ENCODE measurements around the gene AGPS. TPM values are rescaled to one million over a fixed set of nuclear protein-coding genes. Genes with fewer than 3 reads are reported as not detected.
"Not testable (repeated sequence)": the region's sequence is repeated elsewhere in the genome, so short reads cannot be mapped to it uniquely, and the experiment has no call there.

AGPS gene
- polyA plus RNA-seq, 10 donors, result 22.2 to 32.0 (median 26.6) TPM

DNA sequence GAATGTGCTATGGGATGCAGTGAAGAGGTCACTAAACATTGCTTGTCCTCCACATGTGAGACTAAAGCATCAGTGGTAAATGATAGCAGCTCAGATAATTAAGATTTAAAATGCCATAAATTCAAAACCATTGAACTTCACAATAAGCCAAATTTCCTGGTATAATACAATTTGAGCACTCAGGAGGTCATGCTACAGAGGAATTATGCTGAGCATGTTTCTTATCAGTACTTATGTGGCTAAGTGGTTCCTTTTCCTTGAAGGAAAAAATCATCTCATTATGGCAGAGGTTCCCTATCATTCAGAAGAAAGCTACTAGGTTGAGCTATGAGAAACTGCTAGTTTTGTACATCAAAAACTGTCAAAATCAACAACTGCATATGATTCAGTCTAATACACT, 156.6 kb downstream of the AGPS start:
- no peak for DNase-seq

DNA sequence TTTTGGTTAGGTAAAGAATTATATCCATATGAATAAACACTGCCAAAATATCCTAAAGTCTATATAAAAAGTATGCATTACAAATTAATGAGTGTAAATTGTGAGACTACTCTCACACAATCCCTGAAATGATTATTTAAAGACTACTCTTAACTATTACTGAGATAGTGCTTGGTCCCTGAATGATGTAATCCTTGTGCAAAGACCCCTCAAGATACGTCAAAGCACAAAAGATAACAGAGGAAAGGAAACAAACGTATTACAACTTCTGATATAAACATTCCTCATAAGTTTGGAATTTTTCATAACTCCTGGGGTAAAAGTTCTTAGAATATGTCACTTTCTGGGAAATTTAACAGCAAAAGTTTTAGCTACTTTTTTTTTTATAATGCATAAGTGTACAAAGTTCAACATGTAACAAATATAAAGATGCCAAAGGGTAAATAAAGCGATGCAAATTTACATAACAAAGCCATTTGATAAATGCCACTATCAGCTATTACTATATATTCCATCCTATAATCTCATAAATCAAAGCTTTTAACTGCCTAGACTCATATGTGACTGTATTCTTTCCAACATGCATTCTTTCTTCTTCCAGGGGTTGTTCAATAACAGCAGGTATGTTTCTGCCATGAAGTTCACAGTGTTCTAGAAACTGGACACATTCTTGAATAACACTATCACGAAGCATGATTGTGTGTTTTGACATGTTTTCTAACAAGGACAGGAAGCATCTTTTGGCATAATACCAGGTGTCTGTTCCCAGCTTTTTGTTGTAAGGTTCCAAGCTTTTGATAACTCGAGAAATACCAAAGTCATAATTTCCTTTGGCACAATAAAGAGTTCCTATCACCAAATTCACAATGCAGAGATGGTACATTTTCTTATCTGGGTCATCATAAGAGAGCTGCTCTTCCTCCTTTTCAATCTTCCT, 158.0 kb downstream of the AGPS start:
- DNase-seq, result no peak

DNA sequence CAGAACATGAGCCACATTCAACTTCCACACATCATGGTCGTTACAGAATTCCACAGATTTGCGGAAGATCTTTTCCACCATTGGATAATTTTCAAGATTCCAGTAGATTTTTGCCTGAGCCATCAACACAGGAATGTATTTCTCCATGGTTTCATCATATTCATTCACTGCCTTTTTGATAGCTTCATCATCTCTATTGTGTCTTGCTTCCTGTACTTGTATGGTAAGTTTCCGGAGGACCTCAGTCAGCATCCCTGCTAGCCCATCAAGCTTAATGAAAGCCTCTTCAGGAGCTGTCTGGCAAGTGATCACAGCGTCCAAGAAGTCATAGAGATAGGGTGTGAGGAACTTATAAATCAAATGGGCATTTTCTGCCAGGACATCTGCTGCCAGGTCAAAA, 158.8 kb downstream of the AGPS start:
- not testable (repeated sequence) for DNase-seq

DNA sequence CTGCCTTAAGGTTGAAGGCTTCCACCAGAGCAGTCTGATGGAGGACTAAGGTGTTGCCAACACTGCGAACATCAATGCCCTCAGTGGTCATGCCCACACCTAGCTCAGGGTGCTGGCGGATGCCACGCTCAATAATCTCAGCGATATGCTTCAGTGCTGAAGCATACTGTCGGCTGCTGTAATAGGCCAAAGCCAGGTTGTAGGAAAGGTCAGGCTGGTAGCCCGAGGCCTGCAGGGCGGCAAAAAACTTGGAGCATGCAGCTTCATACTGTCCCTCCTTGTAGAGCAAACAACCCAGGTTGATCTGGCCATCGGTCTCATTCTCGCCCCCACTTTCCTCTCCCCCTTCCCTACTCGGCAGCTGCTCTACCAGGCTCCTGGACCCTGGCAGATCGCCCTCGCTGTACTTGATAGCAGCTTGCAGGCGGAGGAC, 159.4 kb downstream of the AGPS start:
- peak in 2 of 3 donors; percentile 57 to 72 for DNase-seq

DNA sequence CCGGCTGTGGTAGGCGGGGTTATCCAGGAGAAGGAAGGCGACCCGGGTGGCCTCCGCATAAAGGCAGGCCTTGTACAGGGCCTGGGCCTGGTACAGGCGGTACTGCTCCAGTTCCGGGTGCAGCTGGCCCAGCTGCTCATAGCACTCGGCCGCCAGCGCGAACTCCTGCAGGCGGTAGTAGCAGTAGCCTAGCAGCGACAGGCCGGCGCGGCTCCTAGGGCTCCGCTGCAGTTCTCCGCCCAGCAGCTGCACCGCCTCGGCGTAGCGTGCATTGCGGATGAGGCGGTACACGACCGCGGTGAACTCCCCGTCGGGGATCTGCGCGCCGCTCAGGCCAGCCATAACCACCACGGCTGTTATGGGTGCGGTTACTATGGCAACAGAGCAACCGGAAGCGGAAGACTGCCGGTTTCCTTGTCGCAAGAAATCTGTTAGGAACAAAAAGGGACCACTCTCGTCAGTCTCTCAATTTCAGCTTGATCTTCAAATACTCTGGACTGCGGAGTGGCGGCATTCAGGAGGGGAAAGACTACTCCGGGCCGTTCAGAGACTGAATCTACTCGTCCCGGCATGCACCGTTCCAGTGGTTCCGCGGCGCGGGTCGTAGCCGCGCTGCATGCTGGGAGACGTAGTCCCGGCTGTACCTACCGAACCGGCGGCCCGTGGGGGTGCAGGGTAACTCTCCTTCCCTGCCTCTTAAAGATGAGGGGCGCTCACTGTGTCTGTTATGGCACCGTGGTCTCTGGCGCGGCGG, 160.0 kb downstream of the AGPS start:
- DNase-seq, result peak; percentile 89 to 98 (median 94)

DNA sequence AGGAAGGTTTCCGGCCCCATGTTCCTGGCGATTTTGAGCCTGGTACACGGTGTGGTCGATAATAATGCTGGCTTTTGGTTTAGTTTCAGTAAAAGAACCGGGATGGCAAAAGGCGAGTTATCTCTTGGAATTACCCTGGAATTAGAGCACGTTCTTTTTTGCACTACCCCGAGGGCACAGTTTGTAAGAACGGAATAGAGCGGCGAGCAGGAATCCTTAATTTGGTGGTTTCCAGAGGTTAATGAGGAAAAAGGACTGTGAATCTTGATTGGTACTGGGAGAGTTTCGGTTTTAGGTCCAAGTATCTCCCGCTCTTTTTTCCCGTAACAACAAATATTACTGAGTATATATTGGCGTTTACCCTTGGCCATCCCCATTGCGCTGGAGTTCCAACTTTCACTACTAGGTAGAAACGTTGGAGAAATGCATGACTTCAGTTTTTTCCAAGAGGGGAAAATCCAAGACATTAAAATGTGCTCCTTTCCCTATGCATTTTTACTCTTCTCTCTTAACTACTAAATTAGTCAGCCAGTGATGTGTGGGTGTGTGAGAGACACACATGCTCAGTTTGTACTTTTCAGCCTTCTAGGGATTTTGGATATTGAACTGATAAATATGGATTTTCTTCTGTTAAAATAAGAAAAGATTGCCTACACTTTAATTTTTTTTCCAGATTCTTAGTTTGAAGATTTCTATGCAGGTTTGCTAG, 160.8 kb downstream of the AGPS start:
- DNase-seq, result peak in 2 of 3 donors; percentile 21 to 66

DNA sequence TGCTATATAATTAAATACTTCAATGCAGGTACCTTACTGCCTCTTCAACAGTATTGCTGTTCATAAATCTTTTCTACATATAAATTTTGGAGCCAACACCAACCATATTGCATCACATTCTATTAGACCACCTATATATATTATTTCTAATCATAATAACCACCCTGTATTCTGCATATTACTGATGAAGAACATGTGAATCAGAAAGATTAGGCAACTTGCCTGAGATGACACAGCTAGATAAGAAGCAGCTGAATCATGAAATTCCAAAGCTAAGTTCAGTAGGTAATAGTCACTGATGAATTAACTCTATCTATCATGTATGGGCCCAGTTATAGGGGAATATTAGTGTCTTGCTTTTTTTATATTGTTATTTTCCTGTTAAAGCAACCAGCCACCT, 161.8 kb downstream of the AGPS start:
- DNase-seq, result no peak

DNA sequence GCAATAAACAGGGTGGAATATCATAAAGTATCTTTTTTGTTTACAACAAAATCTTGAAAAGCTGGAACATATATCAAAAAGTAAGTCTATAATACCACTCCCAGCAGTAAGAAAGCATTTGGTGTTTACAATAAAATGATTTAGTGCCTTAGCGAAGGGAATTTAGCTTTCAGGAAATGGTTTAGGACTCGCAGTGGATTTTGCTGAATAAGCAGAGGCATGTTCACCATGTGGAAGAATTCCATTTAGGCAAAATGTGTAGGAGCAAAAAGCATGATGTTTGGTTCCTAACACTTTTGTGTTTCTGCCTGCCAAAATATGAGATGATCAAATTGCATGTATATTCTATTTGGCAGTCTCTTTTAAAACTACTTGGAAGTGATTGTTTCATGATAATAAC, 163.6 kb downstream of the AGPS start:
- DNase-seq, result peak; percentile 26 to 75 (median 33)

DNA sequence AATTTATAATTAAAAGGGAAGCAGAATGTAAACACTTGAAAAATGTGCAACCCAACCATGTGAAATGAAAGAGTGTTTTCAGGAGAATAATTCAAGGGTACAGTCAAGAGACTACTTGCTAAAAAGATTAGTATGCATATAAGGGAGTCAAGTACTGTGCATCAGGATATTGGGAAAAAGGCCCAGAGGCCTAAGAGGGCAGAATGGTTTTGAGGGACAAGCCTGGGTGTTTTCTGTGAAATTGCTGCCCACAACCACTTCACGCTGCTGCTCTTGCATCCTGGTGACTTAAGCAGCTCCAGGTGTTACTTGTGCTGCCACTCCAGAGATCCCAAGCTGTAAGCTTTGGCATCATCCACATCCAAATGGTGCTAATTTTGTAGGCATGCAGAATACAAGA, 165.2 kb downstream of the AGPS start:
- no peak for DNase-seq

DNA sequence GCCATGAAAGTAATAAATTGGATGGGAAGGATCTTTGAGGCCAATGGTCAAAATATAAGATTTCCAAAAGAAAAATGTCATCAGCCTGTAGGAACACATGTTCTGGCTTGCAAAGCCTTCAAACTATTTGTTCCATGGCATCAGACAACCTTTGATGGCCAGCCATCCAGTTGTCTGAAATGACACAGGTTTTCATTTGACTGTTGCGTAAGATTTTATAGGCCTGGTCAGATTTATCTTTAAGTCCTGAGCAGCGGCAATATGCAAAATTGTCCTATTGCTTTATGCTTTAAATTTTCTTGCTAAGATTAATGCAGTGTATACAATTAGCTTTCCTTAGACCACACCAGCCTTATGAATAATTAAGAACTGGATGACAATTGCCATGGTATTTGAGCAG, 167.1 kb downstream of the AGPS start:
- DNase-seq, result no peak

DNA sequence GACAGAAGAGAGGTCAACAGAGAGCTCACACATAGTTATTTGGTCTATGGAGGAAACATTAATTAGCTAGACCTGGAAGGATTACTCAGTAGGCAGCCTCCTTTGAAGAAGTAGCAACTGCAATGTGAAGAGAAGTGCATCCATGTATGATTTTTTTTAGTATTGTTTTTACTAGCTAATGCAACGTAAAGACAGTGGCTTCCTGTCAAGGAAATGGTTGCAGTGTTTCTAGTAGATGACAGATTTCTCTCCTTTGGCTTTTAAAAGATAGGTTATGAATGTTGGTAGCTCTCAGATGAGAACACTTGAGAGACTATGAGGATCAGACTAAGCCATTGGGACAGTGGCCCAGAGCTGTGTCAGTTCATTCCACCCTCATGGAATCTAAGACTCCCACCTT, 175.8 kb downstream of the AGPS start:
- DNase-seq, result no peak

DNA sequence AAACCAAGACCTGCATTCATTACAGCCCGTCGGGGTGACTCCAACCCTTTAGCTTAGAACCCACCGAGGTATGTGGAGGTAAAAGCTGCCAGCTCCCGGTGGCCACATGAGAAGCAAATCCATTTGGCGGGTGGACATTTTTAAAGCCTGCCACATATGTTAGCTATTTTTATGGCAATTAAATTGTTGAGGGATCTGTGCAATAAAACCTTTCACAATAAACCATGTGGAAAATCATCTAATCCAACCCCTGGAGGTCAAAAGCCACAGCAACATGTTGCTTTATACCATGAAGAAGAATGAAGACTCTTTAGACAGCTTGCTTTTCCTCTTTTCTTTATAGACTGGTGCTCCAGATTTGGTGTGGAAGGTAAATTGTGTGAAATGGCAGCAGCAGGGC, 176.3 kb downstream of the AGPS start:
- no peak for DNase-seq

DNA sequence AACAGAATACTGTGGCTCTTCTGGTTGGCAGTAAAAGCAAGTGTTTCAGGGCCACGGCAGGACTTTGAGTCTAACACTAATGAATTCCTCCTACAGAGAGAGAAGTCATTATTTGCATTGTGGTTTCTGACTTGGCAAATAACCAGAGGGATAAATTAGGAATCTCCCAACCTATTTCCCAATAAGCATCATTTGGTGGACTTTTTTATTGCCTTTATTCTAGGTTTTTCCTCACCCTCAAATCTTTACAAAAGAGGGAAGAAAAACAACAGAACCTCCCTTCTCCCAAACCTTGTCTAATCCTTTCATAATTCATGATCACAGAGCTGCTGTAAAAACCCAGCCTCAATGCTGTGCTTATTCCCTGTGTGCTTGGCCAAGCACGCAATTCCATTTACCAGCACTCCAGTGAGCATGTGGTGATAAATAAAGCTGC, 179.7 kb downstream of the AGPS start:
- DNase-seq, result no peak

DNA sequence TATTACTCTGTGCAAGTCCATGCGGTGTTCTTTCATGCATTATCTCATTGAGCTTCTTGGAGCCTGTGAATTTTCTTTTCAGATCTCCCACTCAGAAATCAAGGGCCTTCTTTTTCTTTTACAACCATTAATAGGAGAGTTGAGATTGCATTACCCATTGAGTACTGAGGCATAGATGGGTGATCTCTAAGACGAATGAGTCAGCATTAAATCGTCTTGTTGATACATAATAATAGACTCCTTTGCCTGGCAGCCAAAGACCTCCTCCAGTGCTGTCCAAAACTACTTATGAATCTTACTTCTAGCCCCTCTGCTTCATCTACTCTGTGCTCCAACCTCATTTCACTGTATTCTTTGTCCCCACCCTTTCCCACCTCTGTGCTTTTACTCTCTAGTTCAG, 180.5 kb downstream of the AGPS start:
- no peak for DNase-seq

DNA sequence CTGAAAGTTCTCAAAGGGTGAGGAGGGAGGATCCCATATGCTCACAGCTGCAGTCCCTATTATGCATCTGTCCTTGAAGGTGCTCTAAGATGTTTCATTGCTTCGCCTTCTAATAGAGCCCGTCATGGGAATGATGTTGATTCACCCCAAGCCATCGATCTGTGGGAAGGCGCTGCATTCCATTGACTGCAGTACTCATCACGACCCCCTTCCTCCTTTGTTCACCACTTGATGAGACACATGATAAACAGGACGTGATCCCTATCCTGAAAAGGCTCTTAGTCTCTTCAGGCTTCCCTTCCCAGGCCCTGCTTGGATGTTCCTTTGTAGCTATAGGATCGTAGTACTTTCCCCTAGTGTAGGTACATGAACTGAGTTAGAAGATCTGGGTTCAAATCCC, 181.8 kb downstream of the AGPS start:
- DNase-seq, result no peak

DNA sequence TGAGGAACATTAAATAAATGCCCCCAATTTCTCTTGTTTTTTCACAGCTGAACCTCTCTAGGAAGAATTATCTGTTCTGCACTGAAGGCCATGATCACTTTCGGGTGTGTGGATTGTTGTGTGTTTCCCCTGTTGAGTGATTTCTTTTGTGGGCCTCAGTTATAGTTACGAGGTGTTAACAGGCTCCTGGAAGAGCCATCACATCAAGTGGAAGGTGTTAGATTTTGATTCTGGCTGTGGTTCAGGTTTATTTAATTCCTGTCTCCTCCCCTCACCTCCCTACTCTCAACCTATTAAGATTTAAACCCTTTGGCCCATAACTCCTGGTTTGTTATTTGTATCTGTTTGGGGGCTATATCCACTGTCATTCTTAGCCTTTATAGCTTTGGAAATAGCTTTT, 182.8 kb downstream of the AGPS start:
- DNase-seq, result no peak

DNA sequence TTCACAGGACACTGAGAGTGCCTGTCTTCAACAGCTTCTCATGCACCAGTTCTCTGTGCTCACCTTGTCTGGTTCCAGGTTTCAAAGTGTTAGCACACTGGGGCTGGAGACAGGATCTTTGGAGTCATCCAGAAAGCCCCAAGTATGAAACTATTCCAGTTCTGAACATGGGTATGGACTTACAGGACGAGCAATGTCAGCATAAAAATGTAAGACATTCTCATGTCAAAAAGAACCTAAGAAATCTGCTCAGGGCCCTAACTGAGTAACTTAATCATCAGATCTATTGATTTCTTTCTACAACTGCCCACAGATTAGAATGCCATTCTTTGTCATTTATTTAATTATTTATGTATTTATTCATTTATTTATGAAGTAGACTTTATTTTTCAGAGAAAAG, 184.5 kb downstream of the AGPS start:
- no peak for DNase-seq

DNA sequence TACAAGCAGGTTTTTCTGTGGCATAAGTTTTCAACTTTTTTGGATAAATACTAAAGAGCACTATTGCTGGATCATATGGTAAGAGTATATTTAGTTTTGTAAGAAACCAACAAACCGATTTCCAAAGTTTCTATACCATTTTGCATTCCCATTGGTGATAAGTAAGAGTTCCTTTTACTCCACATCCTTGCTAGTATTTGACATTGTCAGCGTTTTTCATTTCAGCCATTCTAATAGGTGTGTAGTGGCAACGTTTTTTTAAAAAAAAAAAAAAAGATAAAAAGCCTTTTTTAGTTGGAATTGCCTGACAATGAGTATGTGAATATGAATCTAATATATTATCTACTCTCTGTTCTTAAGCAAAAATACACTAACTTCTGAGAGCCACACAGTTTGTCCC, 185.9 kb downstream of the AGPS start:
- DNase-seq, result no peak

DNA sequence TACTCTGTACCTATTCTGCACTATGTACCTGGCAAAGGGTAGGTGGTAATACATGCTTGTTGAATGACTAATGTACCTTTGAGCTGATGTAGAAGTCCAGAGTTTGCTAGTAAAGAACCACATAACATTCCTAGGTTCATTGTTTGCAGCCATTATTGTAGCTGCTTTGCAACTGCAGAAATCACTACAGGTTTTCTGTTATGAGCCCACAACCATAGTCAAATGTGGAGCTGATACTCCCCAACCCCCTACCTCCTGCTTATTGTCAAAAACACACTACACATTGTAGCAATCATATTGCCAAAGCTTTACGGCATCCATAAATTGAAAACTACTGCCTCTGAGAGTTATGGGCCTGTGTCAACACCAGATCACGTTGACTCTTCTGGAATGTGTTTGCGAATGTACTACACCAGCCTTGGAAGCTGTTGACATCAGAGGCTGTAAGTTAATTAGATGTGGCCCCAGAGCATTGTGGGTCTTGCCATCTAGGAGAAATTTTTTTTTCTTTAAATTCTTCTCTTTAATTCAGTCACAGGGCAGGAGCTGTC, 187.0 kb downstream of the AGPS start:
- DNase-seq, result no peak

DNA sequence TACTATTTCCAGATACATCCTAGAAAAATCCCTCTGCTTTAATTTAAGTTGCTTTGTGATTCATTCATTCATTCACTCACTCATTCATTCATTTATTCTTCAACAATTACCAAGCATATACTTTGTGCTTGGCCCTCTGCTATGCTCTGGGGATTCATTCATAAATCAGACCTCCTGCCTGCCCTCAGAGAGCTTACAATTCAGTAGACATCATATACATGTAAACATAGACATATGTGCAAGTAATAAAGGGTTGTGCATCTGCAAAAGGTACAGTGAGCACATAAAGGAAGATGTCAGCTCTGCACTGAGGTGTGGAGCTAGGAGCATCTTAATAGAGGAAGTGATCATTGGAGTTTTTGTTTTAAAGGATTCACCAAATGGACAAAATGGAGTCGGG, 189.4 kb downstream of the AGPS start:
- no peak for DNase-seq

DNA sequence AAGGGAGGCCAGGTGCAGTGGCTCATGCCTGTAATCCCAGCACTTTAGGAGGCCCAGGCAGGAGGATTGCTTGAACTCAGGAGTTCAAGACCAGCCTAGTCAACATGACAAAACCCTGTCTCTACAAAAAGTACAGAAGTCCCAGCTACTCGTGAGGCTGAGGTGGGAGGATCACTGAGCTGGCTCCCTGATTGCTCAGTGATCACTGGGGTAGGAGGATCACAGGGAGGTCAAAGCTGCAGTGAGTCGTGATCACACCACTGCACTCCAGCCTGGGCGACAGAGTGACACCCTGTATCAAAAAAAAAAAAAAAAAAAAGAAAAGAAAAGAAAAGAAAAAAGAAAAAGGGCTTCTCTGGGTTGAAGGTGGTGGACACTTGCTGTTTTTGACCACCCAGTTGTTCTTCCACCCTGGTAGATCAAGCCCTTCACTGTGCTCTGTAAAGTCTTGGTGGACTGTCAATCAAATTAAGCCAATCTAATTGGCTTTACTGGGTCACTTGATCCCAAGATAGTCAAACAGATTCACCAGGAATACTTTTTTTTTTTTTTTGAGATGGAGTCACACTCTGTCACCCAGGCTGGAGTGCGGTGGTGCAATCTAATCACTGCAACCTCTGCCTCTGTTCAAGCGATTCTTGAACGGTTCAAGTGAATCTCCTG, 191.6 kb downstream of the AGPS start:
- DNase-seq, result no peak
